Measurements from ENCODE around the gene TPK1. TPM values are rescaled to one million over a fixed set of nuclear protein-coding genes. Genes with fewer than 3 reads are reported as not detected.

TPK1 gene
- total and polyA plus RNA-seq, 2 of the 13 experiments (the other 11 are each of a cell fraction or from before 2014, with no cell fraction given) = 1.0 to 1.2 TPM

- H3K27me3 ChIP-seq (ENCODE audit: control insufficient read depth in 1 of 2, insufficient read depth in 2 of 2, low read length in 2 of 2) = no peaks in the 10 kb centered on the region
Observed at GRCh38 chr7:144848078-144848477, 12.2 kb upstream of the TPK1 start.

GRCh38 chr7:144842377-144842851, 6.6 kb upstream of the TPK1 start:
- DNase-seq (ENCODE audit: low spot score) (no peak), ATAC-seq (no peak), FAIRE-seq (no peak)
- Histone ChIP-seq H3K4me2 (ENCODE audit: low read depth, low read length) (no peak overlapping the region; the same call in 1 of the 2 replicates), H3K4me3 (replicated peaks in 1 of 3; ENCODE audit: insufficient read depth in 1 of 3, low read depth in 2 of 3, low read length in 3 of 3) (no peak overlapping the region), H3K4me1 (ENCODE audit: insufficient read depth, low read length) (no peaks in the 10 kb centered on the region), H3K79me2 (ENCODE audit: insufficient read depth, low read length) (no peaks in the 10 kb centered on the region), H3K36me3 (replicated peaks in 1 of 2; ENCODE audit: control insufficient read depth in 1 of 2, insufficient read depth in 2 of 2, low read length in 2 of 2) (no peaks in the 10 kb centered on the region), H3K9me3 (ENCODE audit: low read length) (no peaks in the 10 kb centered on the region), H3K27me3 (ENCODE audit: control insufficient read depth in 1 of 2, insufficient read depth in 2 of 2, low read length in 2 of 2) (no peaks in the 10 kb centered on the region), H3K27ac (ENCODE audit: extremely low read length, insufficient read depth, low read length) (no peak overlapping the region), H4K20me1 (ENCODE audit: insufficient read depth, low read length) (no peaks in the 10 kb centered on the region), H2AFZ (ENCODE audit: low read length) (peak overlapping the region; percentile 52), H3K9ac (ENCODE audit: insufficient read depth, low read depth, low read length) (no peak overlapping the region)
- intact Hi-C loops (cut with micrococcal nuclease; ENCODE audit: unreplicated experiment) (no loop called here), in situ Hi-C loops (cut with HindIII; ENCODE audit: extremely low pct_ligation_motif_present, low pct_unique_long_range_greater_than_20kb) (no loop called here)
- no TSS peak for BruUV-seq (replicated peaks)
- ChIA-PET CTCF (ENCODE audit: low intra/inter-chr PET ratio, low total read pairs) (no interaction called here), POLR2A (no interaction called here)
- WGBS (ENCODE audit: low lambda C conversion rate) = 2% methylated on average over 6 of the region's 6 CpGs
- TF ChIP-seq ZBTB25 (CRISPR knock-in tag; IDR thresholded peaks at IDR 0.05) (no peak), GABPA (IDR thresholded peaks at IDR 0.05; ENCODE audit: low read depth, low read length) (no peak), GABPA (CRISPR knock-in tag; IDR thresholded peaks at IDR 0.05; ENCODE audit: low read depth) (0 out of 2 replicates have a peak, but pooled peaks have one; percentile 27)

More at GRCh38 chr7:144848078-144848477, 12.2 kb upstream of the TPK1 start:
- Histone ChIP-seq H3K9me3 (ENCODE audit: low read length) (no peaks in the 10 kb centered on the region), H4K20me1 (ENCODE audit: insufficient read depth, low read length) (no peaks in the 10 kb centered on the region), H3K4me2 (ENCODE audit: low read depth, low read length) (no peak overlapping the region), H3K4me1 (ENCODE audit: insufficient read depth, low read length) (no peaks in the 10 kb centered on the region), H3K79me2 (ENCODE audit: insufficient read depth, low read length) (no peaks in the 10 kb centered on the region), H3K4me3 (replicated peaks in 1 of 3; ENCODE audit: insufficient read depth in 1 of 3, low read depth in 2 of 3, low read length in 3 of 3) (no peak overlapping the region), H3K9ac (ENCODE audit: insufficient read depth, low read depth, low read length) (no peak overlapping the region), H3K36me3 (replicated peaks in 1 of 2; ENCODE audit: control insufficient read depth in 1 of 2, insufficient read depth in 2 of 2, low read length in 2 of 2) (no peaks in the 10 kb centered on the region), H3K27ac (ENCODE audit: extremely low read length, insufficient read depth, low read length) (no peak overlapping the region), H2AFZ (ENCODE audit: low read length) (no peak overlapping the region)
- DNase-seq (ENCODE audit: low spot score) = no peak
- intact Hi-C loops (cut with micrococcal nuclease; ENCODE audit: unreplicated experiment) = no loop called here
- CTCF ChIA-PET (ENCODE audit: low intra/inter-chr PET ratio, low total read pairs) = no interaction called here
- in situ Hi-C loops (cut with HindIII; ENCODE audit: extremely low pct_ligation_motif_present, low pct_unique_long_range_greater_than_20kb) = no loop called here
- BruUV-seq (replicated peaks) = no TSS peak
- WGBS (ENCODE audit: low lambda C conversion rate) = 0% methylated on average over 1 of the region's 1 CpG
- ATAC-seq = no peak
- POLR2A ChIA-PET = no interaction called here
- no peak for TF ChIP-seq ZNF678 (CRISPR knock-in tag; IDR thresholded peaks at IDR 0.05)
- no peak for TF ChIP-seq ZNF775 (CRISPR knock-in tag; IDR thresholded peaks at IDR 0.05; ENCODE audit: borderline replicate concordance)
- no peak for TF ChIP-seq MAZ (IDR thresholded peaks at IDR 0.05; ENCODE audit: borderline replicate concordance, low read depth, low read length)
- no peak for TF ChIP-seq MAZ (CRISPR knock-in tag; IDR thresholded peaks at IDR 0.05; ENCODE audit: low read depth)
- TF ChIP-seq CHCHD3 (CRISPR knock-in tag; IDR thresholded peaks at IDR 0.05) = no peak
- no peak for TF ChIP-seq KLF15 (CRISPR knock-in tag; IDR thresholded peaks at IDR 0.05; ENCODE audit: borderline replicate concordance)
- no peak for TF ChIP-seq ZNF432 (CRISPR knock-in tag; IDR thresholded peaks at IDR 0.05; ENCODE audit: borderline replicate concordance)
- TF ChIP-seq ZNF263 (CRISPR knock-in tag; IDR thresholded peaks at IDR 0.05) = no peak
- no peak for TF ChIP-seq CEBPB (IDR thresholded peaks at IDR 0.05; ENCODE audit: borderline replicate concordance, low read depth, low read length)
- FAIRE-seq = no peak

All from HepG2 (cell line).